ENCODE data around the gene EXOSC1.

DNA sequence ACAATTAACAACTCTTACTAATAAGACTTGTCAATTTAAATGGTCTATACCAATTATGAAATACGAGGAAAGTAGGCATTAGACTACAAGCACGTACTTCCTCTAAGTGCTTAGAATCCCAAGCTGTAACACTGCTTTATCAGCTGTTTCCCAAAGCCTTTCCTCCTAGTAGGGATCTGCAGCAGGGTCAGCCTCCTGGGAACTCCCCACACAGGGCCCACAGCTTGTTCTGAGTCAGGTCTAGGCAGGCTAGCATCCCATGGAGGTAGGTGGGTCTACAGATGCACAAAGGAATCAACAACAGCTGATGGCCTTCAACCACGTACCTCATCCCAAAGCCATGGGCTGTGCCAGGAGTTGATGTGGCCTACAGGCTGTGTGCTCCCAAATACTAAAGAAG is 37.7 kb upstream of the EXOSC1 start:
- TF ChIP-seq, protein P1, sequence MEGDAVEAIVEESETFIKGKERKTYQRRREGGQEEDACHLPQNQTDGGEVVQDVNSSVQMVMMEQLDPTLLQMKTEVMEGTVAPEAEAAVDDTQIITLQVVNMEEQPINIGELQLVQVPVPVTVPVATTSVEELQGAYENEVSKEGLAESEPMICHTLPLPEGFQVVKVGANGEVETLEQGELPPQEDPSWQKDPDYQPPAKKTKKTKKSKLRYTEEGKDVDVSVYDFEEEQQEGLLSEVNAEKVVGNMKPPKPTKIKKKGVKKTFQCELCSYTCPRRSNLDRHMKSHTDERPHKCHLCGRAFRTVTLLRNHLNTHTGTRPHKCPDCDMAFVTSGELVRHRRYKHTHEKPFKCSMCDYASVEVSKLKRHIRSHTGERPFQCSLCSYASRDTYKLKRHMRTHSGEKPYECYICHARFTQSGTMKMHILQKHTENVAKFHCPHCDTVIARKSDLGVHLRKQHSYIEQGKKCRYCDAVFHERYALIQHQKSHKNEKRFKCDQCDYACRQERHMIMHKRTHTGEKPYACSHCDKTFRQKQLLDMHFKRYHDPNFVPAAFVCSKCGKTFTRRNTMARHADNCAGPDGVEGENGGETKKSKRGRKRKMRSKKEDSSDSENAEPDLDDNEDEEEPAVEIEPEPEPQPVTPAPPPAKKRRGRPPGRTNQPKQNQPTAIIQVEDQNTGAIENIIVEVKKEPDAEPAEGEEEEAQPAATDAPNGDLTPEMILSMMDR (conservative IDR thresholded peaks at IDR 0.05; ENCODE audit: low read depth, low read length), result no peak
- TF ChIP-seq EZH2 (IDR thresholded peaks at IDR 0.05; ENCODE audit: low read length, unreplicated experiment) (no peak), EZH2phosphoT487 (IDR thresholded peaks at IDR 0.05; ENCODE audit: borderline replicate concordance, low read length) (no peak)

Measured in PC-3 (cell line).